ENCODE measurements around the gene MBOAT2. TPM values are rescaled to one million over a fixed set of nuclear protein-coding genes. Genes with fewer than 3 reads are reported as not detected.
A peak's percentile ranks its signal among the peaks of the same experiment; 100 is the strongest.

MBOAT2 gene
- polyA plus RNA-seq, 4 donors, result 1.4 to 15.8 (median 2.5) TPM

- DNase-seq, result no peak
- Histone ChIP-seq H3K9me3 (ENCODE audit: control insufficient read depth in 2 of 2, insufficient read depth in 1 of 2, low read depth in 1 of 2, low read length in 1 of 2) (no peaks in the 10 kb centered on the region), H3K27ac (ENCODE audit: low read depth in 1 of 3, low read length in 2 of 3) (no peak overlapping the region), H3K4me1 (ENCODE audit: control insufficient read depth in 3 of 3, insufficient read depth in 2 of 3, low read depth in 1 of 3, low read length in 2 of 3) (no peaks in the 10 kb centered on the region), H3K36me3 (ENCODE audit: control insufficient read depth in 3 of 3, insufficient read depth in 2 of 3, low read depth in 1 of 3, low read length in 3 of 3) (no peaks in the 10 kb centered on the region), H3K27me3 (ENCODE audit: control insufficient read depth in 3 of 3, insufficient read depth in 3 of 3, low read length in 3 of 3) (peaks cover 0 to 2% (median 0%) of the 10 kb centered on the region in 3 donors), H3K4me3 (ENCODE audit: low read depth in 1 of 3, low read length in 3 of 3) (no peak overlapping the region)
- no peak for FAIRE-seq
- 75 to 84% (median 82%) methylated on average over 1 of the region's 1 CpG for WGBS, 3 donors
These were observed 7.4 kb upstream of the MBOAT2 start for GRCh38 chr2:9010866-9011265.

- DNase-seq (no peak), FAIRE-seq (no peak)
- H3K36me3 ChIP-seq (ENCODE audit: control insufficient read depth in 3 of 3, insufficient read depth in 2 of 3, low read depth in 1 of 3, low read length in 3 of 3), result no peaks in the 10 kb centered on the region
- peaks cover 0 to 2% (median 0%) of the 10 kb centered on the region in 3 donors for H3K27me3 ChIP-seq (ENCODE audit: control insufficient read depth in 3 of 3, insufficient read depth in 3 of 3, low read length in 3 of 3)
- no peak overlapping the region for H3K27ac ChIP-seq (ENCODE audit: low read depth in 1 of 3, low read length in 2 of 3)
- no peak overlapping the region for H3K4me3 ChIP-seq (ENCODE audit: low read depth in 1 of 3, low read length in 3 of 3)
- WGBS, 3 donors, result 68 to 84% (median 77%) methylated on average over 1 of the region's 1 CpG
- H3K9me3 ChIP-seq (ENCODE audit: control insufficient read depth in 2 of 2, insufficient read depth in 1 of 2, low read depth in 1 of 2, low read length in 1 of 2), result no peaks in the 10 kb centered on the region
- no peaks in the 10 kb centered on the region for H3K4me1 ChIP-seq (ENCODE audit: control insufficient read depth in 3 of 3, insufficient read depth in 2 of 3, low read depth in 1 of 3, low read length in 2 of 3)
These were observed 5.6 kb upstream of the MBOAT2 start for GRCh38 chr2:9008951-9009664.

- no peak overlapping the region for H3K27ac ChIP-seq (ENCODE audit: low read depth in 1 of 3, low read length in 2 of 3)
- H3K27me3 ChIP-seq (ENCODE audit: control insufficient read depth in 3 of 3, insufficient read depth in 3 of 3, low read length in 3 of 3), result peaks cover 0 to 13% (median 0%) of the 10 kb centered on the region in 3 donors
- no peak for DNase-seq
- no peaks in the 10 kb centered on the region for H3K9me3 ChIP-seq (ENCODE audit: control insufficient read depth in 2 of 2, insufficient read depth in 1 of 2, low read depth in 1 of 2, low read length in 1 of 2)
- H3K36me3 ChIP-seq (ENCODE audit: control insufficient read depth in 3 of 3, insufficient read depth in 2 of 3, low read depth in 1 of 3, low read length in 3 of 3), result no peaks in the 10 kb centered on the region
- peaks cover 0 to 4% (median 0%) of the 10 kb centered on the region in 3 donors for H3K4me1 ChIP-seq (ENCODE audit: control insufficient read depth in 3 of 3, insufficient read depth in 2 of 3, low read depth in 1 of 3, low read length in 2 of 3)
- H3K4me3 ChIP-seq (ENCODE audit: low read depth in 1 of 3, low read length in 3 of 3), result no peak overlapping the region
- FAIRE-seq, result no peak
- WGBS, 3 donors, result 90 to 97% (median 96%) methylated on average over 3 of the region's 3 CpGs
These were observed 2.9 kb upstream of the MBOAT2 start for GRCh38 chr2:9006368-9006767.

GRCh38 chr2:9004338-9005204, 1.1 kb upstream of the MBOAT2 start:
- FAIRE-seq (no peak), DNase-seq (no peak)
- Histone ChIP-seq H3K4me3 (ENCODE audit: low read depth in 1 of 3, low read length in 3 of 3) (peak overlapping the region; percentile 52 to 87 (median 78)), H3K27me3 (ENCODE audit: control insufficient read depth in 3 of 3, insufficient read depth in 3 of 3, low read length in 3 of 3) (peaks cover 0 to 16% (median 0%) of the 10 kb centered on the region in 3 donors), H3K4me1 (ENCODE audit: control insufficient read depth in 3 of 3, insufficient read depth in 2 of 3, low read depth in 1 of 3, low read length in 2 of 3) (peaks cover 0 to 4% (median 0%) of the 10 kb centered on the region in 3 donors), H3K27ac (ENCODE audit: low read depth in 1 of 3, low read length in 2 of 3) (peak overlapping the region in 2 of 3 donors; percentile 50 to 85), H3K36me3 (ENCODE audit: control insufficient read depth in 3 of 3, insufficient read depth in 2 of 3, low read depth in 1 of 3, low read length in 3 of 3) (no peaks in the 10 kb centered on the region), H3K9me3 (ENCODE audit: control insufficient read depth in 2 of 2, insufficient read depth in 1 of 2, low read depth in 1 of 2, low read length in 1 of 2) (no peaks in the 10 kb centered on the region)
- WGBS, 3 donors, result 26 to 39% (median 35%) methylated on average over 23 to 25 of the region's 25 CpGs

- Histone ChIP-seq H3K36me3 (ENCODE audit: control insufficient read depth in 3 of 3, insufficient read depth in 2 of 3, low read depth in 1 of 3, low read length in 3 of 3) (no peaks in the 10 kb centered on the region), H3K4me1 (ENCODE audit: control insufficient read depth in 3 of 3, insufficient read depth in 2 of 3, low read depth in 1 of 3, low read length in 2 of 3) (peaks cover 0 to 4% (median 0%) of the 10 kb centered on the region in 3 donors), H3K4me3 (ENCODE audit: low read depth in 1 of 3, low read length in 3 of 3) (peak overlapping the region; percentile 53 to 87 (median 78)), H3K27me3 (ENCODE audit: control insufficient read depth in 3 of 3, insufficient read depth in 3 of 3, low read length in 3 of 3) (peaks cover 0 to 16% (median 0%) of the 10 kb centered on the region in 3 donors), H3K9me3 (ENCODE audit: control insufficient read depth in 2 of 2, insufficient read depth in 1 of 2, low read depth in 1 of 2, low read length in 1 of 2) (no peaks in the 10 kb centered on the region), H3K27ac (ENCODE audit: low read depth in 1 of 3, low read length in 2 of 3) (peak overlapping the region in 1 of 3 donors; percentile 24)
- WGBS, 3 donors, result 0 to 2% (median 1%) methylated on average over 5 to 25 of the region's 25 CpGs
- DNase-seq, result no peak
- FAIRE-seq, result no peak
These were observed 193 bp downstream of the MBOAT2 start for GRCh38 chr2:9003366-9003615.

GRCh38 chr2:9002637-9003365, 683 bp downstream of the MBOAT2 start:
- no peak for FAIRE-seq
- peaks cover 0 to 4% (median 0%) of the 10 kb centered on the region in 3 donors for H3K4me1 ChIP-seq (ENCODE audit: control insufficient read depth in 3 of 3, insufficient read depth in 2 of 3, low read depth in 1 of 3, low read length in 2 of 3)
- no peak overlapping the region for H3K27ac ChIP-seq (ENCODE audit: low read depth in 1 of 3, low read length in 2 of 3)
- WGBS, 3 donors, result 3 to 7% (median 4%) methylated on average over 40 to 44 of the region's 44 CpGs
- H3K36me3 ChIP-seq (ENCODE audit: control insufficient read depth in 3 of 3, insufficient read depth in 2 of 3, low read depth in 1 of 3, low read length in 3 of 3), result no peaks in the 10 kb centered on the region
- no peaks in the 10 kb centered on the region for H3K9me3 ChIP-seq (ENCODE audit: control insufficient read depth in 2 of 2, insufficient read depth in 1 of 2, low read depth in 1 of 2, low read length in 1 of 2)
- H3K4me3 ChIP-seq (ENCODE audit: low read depth in 1 of 3, low read length in 3 of 3), result peak overlapping the region; percentile 53 to 87 (median 78)
- H3K27me3 ChIP-seq (ENCODE audit: control insufficient read depth in 3 of 3, insufficient read depth in 3 of 3, low read length in 3 of 3), result peaks cover 0 to 16% (median 0%) of the 10 kb centered on the region in 3 donors
- DNase-seq, result peak in 1 of 2 donors; percentile 33

GRCh38 chr2:9002313-9002636, 1.2 kb downstream of the MBOAT2 start:
- DNase-seq (peak in 1 of 2 donors; percentile 9), FAIRE-seq (no peak)
- H3K9me3 ChIP-seq (ENCODE audit: control insufficient read depth in 2 of 2, insufficient read depth in 1 of 2, low read depth in 1 of 2, low read length in 1 of 2), result no peaks in the 10 kb centered on the region
- H3K4me1 ChIP-seq (ENCODE audit: control insufficient read depth in 3 of 3, insufficient read depth in 2 of 3, low read depth in 1 of 3, low read length in 2 of 3), result peaks cover 0 to 4% (median 0%) of the 10 kb centered on the region in 3 donors
- no peaks in the 10 kb centered on the region for H3K36me3 ChIP-seq (ENCODE audit: control insufficient read depth in 3 of 3, insufficient read depth in 2 of 3, low read depth in 1 of 3, low read length in 3 of 3)
- 50 to 59% (median 59%) methylated on average over 7 of the region's 7 CpGs for WGBS, 3 donors
- H3K27me3 ChIP-seq (ENCODE audit: control insufficient read depth in 3 of 3, insufficient read depth in 3 of 3, low read length in 3 of 3), result peaks cover 0 to 16% (median 0%) of the 10 kb centered on the region in 3 donors
- no peak overlapping the region for H3K4me3 ChIP-seq (ENCODE audit: low read depth in 1 of 3, low read length in 3 of 3)
- H3K27ac ChIP-seq (ENCODE audit: low read depth in 1 of 3, low read length in 2 of 3), result no peak overlapping the region

GRCh38 chr2:9001778-9002177, 1.7 kb downstream of the MBOAT2 start:
- no peak overlapping the region for H3K27ac ChIP-seq (ENCODE audit: low read depth in 1 of 3, low read length in 2 of 3)
- H3K4me3 ChIP-seq (ENCODE audit: low read depth in 1 of 3, low read length in 3 of 3), result no peak overlapping the region
- no peak for FAIRE-seq
- no peak for DNase-seq
- no peaks in the 10 kb centered on the region for H3K36me3 ChIP-seq (ENCODE audit: control insufficient read depth in 3 of 3, insufficient read depth in 2 of 3, low read depth in 1 of 3, low read length in 3 of 3)
- H3K9me3 ChIP-seq (ENCODE audit: control insufficient read depth in 2 of 2, insufficient read depth in 1 of 2, low read depth in 1 of 2, low read length in 1 of 2), result no peaks in the 10 kb centered on the region
- H3K27me3 ChIP-seq (ENCODE audit: control insufficient read depth in 3 of 3, insufficient read depth in 3 of 3, low read length in 3 of 3), result peaks cover 0 to 16% (median 0%) of the 10 kb centered on the region in 3 donors
- H3K4me1 ChIP-seq (ENCODE audit: control insufficient read depth in 3 of 3, insufficient read depth in 2 of 3, low read depth in 1 of 3, low read length in 2 of 3), result peaks cover 0 to 4% (median 0%) of the 10 kb centered on the region in 3 donors
- WGBS, 3 donors, result 87 to 91% (median 91%) methylated on average over 8 of the region's 8 CpGs

Data from small intestine (tissue), 7 donors.